ENCODE results near the gene MUSTN1. TPM values are rescaled to one million over a fixed set of nuclear protein-coding genes. Genes with fewer than 3 reads are reported as not detected.

Gene MUSTN1
- total RNA-seq, 1 experiment from 2014 or later = not detected

DNA sequence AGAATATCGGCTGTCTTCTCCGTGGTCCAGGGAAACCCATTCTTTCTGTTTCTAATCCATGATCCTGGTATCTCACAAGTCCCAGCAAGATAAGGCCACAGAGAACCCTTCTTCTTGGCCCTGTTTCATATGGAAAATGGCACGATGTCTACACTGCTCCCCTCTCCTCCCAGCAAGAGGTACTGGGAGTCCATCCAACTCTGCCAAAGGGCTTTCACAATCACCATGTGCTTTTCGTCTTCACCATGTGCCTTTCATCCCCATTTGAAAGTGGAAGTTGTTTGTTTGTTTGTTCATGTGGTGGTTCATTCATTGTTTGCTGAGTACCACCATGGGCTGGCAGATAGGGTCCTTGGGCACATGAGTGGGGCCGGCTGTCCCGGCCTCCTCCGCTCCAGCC, 34.7 kb downstream of the MUSTN1 start:
- H3K4me2 ChIP-seq (ENCODE audit: low read depth, low read length, poor library complexity, severe bottlenecking) = no peak overlapping the region
- H3K9ac ChIP-seq (ENCODE audit: low read length) = no peak overlapping the region
- no peak overlapping the region for H2AFZ ChIP-seq (ENCODE audit: low read length)
- no peaks in the 10 kb centered on the region for H3K4me1 ChIP-seq (ENCODE audit: low read length)
- no peaks in the 10 kb centered on the region for H3K36me3 ChIP-seq (ENCODE audit: insufficient read depth, low read length)
- H3K79me2 ChIP-seq (ENCODE audit: low read length) = no peaks in the 10 kb centered on the region
- no peaks in the 10 kb centered on the region for H3K9me2 ChIP-seq (replicated peaks; ENCODE audit: insufficient read depth, low read length)
- H4K20me1 ChIP-seq (ENCODE audit: insufficient read depth, low read depth, low read length) = no peaks in the 10 kb centered on the region
- no peak overlapping the region for H3K27ac ChIP-seq (ENCODE audit: low read length)
- no peak for DNase-seq
- H3K4me3 ChIP-seq (ENCODE audit: low read length) = no peak overlapping the region
- no peaks in the 10 kb centered on the region for H3K27me3 ChIP-seq (ENCODE audit: low read length)
- H3K9me3 ChIP-seq (ENCODE audit: low read length) = no peaks in the 10 kb centered on the region

DNA sequence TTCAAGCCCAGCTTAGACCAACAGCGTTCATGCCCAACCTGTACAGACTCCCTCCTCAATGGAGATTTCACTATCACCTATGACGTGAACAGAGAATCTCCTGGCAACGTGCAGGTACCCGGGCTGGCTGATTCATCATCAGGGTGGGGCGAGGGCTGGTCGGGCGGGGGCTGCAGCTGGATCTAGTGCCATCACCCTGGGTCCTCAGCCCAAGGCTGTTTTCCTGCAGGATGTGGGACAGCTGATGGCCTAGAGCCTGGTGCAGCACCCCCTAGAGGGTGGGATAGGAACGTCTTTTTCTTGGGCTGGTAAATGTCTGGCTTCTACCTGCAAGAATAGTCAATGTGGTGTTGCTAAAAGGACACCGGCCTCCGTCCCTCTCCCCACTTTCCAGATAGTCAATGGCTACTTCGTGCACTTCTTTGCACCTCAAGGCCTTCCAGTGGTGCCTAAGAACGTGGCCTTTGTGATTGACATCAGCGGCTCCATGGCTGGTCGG, 35.8 kb downstream of the MUSTN1 start:
- no peak overlapping the region for H3K4me2 ChIP-seq (ENCODE audit: low read depth, low read length, poor library complexity, severe bottlenecking)
- no peaks in the 10 kb centered on the region for H4K20me1 ChIP-seq (ENCODE audit: insufficient read depth, low read depth, low read length)
- no peak overlapping the region for H3K27ac ChIP-seq (ENCODE audit: low read length)
- no peak overlapping the region for H3K9ac ChIP-seq (ENCODE audit: low read length)
- H3K36me3 ChIP-seq (ENCODE audit: insufficient read depth, low read length) = no peaks in the 10 kb centered on the region
- no peaks in the 10 kb centered on the region for H3K4me1 ChIP-seq (ENCODE audit: low read length)
- DNase-seq = peak; percentile 66
- no peaks in the 10 kb centered on the region for H3K9me3 ChIP-seq (ENCODE audit: low read length)
- H3K4me3 ChIP-seq (ENCODE audit: low read length) = no peak overlapping the region
- no peaks in the 10 kb centered on the region for H3K79me2 ChIP-seq (ENCODE audit: low read length)
- H3K9me2 ChIP-seq (replicated peaks; ENCODE audit: insufficient read depth, low read length) = no peaks in the 10 kb centered on the region
- no peaks in the 10 kb centered on the region for H3K27me3 ChIP-seq (ENCODE audit: low read length)
- no peak overlapping the region for H2AFZ ChIP-seq (ENCODE audit: low read length)

DNA sequence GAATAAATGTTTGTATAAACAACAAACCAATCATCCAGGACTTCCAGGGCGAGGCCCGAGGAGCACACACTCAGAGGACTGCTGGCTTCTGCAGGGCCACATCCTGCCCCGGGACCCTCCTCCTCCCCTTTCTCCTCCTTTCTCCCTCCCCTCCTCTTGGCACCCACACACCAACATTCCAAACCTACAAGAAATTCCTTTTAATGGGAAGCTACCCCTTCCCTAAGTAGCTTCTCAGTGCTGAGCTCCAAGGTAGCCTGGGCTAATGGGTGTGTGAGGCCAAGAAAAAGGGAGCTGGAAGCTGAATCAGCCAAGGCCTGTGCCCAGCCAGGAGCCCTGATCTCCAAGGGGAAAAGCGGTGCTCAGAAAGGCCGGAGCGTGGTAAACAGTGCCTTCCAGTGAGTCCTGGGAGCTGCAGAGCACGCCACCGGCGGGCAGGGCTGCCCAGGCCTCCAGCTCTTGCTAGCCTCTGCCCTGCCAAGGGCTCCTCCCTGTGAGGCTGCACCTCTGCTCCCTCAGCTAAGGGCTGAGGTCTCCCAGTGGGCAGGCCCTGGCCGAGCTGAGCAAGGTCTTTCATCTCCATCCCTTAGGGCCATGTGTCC, 36.3 kb downstream of the MUSTN1 start:
- Histone ChIP-seq H3K9me2 (replicated peaks; ENCODE audit: insufficient read depth, low read length) (no peaks in the 10 kb centered on the region), H3K4me2 (ENCODE audit: low read depth, low read length, poor library complexity, severe bottlenecking) (no peak overlapping the region), H3K36me3 (ENCODE audit: insufficient read depth, low read length) (no peaks in the 10 kb centered on the region), H3K9me3 (ENCODE audit: low read length) (no peaks in the 10 kb centered on the region), H3K4me1 (ENCODE audit: low read length) (no peaks in the 10 kb centered on the region), H3K79me2 (ENCODE audit: low read length) (no peaks in the 10 kb centered on the region), H2AFZ (ENCODE audit: low read length) (no peak overlapping the region), H4K20me1 (ENCODE audit: insufficient read depth, low read depth, low read length) (no peaks in the 10 kb centered on the region), H3K27ac (ENCODE audit: low read length) (no peak overlapping the region), H3K9ac (ENCODE audit: low read length) (no peak overlapping the region), H3K4me3 (ENCODE audit: low read length) (no peak overlapping the region), H3K27me3 (ENCODE audit: low read length) (no peaks in the 10 kb centered on the region)
- DNase-seq = no peak

DNA sequence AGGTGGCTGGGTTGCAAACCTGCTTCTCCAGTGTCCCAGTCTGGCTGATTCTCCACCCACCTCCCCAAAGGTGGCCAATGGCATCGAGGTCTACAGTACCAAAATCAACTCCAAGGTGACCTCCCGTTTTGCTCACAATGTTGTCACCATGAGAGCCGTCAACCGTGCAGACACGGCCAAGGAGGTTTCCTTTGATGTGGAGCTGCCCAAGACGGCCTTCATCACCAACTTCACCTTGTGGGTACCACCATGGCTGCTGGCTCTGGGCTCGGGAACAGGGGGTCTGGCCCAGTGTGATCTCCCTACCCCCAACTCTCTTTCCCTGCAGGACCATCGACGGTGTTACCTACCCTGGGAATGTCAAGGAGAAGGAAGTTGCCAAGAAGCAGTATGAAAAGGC, 38.4 kb downstream of the MUSTN1 start:
- Histone ChIP-seq H4K20me1 (ENCODE audit: insufficient read depth, low read depth, low read length) (no peaks in the 10 kb centered on the region), H2AFZ (ENCODE audit: low read length) (no peak overlapping the region), H3K9me2 (replicated peaks; ENCODE audit: insufficient read depth, low read length) (no peaks in the 10 kb centered on the region), H3K4me2 (ENCODE audit: low read depth, low read length, poor library complexity, severe bottlenecking) (no peak overlapping the region), H3K36me3 (ENCODE audit: insufficient read depth, low read length) (no peaks in the 10 kb centered on the region), H3K9ac (ENCODE audit: low read length) (no peak overlapping the region), H3K27ac (ENCODE audit: low read length) (no peak overlapping the region), H3K4me3 (ENCODE audit: low read length) (no peak overlapping the region), H3K79me2 (ENCODE audit: low read length) (no peaks in the 10 kb centered on the region), H3K27me3 (ENCODE audit: low read length) (no peaks in the 10 kb centered on the region), H3K4me1 (ENCODE audit: low read length) (no peaks in the 10 kb centered on the region), H3K9me3 (ENCODE audit: low read length) (no peaks in the 10 kb centered on the region)
- DNase-seq = no peak

DNA sequence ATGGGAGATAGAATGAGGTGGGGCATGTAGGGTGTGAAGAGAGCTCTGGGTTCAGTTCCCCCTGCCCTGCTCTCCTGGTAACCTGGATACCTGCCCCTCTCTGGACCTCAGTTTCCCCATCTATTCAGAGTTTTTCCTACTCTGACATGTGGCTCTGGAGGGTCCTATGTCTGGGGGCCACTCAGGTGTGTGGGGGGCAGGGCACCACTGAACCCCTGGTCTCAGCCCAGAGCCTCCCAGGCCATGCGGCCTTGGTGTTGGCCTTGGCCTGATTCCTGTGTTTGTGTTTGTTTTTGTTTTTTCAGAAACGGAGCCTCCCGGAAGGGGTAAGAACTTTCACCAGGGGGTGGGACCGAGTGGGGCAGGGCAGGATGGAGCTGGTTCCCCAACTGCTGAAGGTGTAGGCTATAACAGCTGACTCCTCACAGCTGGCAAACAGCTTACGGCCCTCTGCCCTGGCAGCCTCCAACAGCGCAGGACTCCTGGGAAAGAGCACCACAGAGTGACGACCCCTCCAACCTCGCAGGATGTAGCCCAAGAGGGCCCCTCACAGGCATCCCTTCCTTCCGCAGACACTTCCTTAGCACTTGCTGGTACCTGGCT, 39.4 kb downstream of the MUSTN1 start:
- Histone ChIP-seq H3K9me3 (ENCODE audit: low read length) (no peaks in the 10 kb centered on the region), H3K27ac (ENCODE audit: low read length) (no peak overlapping the region), H3K79me2 (ENCODE audit: low read length) (no peaks in the 10 kb centered on the region), H3K9me2 (replicated peaks; ENCODE audit: insufficient read depth, low read length) (no peaks in the 10 kb centered on the region), H3K9ac (ENCODE audit: low read length) (no peak overlapping the region), H4K20me1 (ENCODE audit: insufficient read depth, low read depth, low read length) (no peaks in the 10 kb centered on the region), H3K36me3 (ENCODE audit: insufficient read depth, low read length) (no peaks in the 10 kb centered on the region), H3K4me2 (ENCODE audit: low read depth, low read length, poor library complexity, severe bottlenecking) (no peak overlapping the region), H3K4me3 (ENCODE audit: low read length) (no peak overlapping the region), H2AFZ (ENCODE audit: low read length) (no peak overlapping the region), H3K4me1 (ENCODE audit: low read length) (no peaks in the 10 kb centered on the region), H3K27me3 (ENCODE audit: low read length) (no peaks in the 10 kb centered on the region)
- no peak for DNase-seq

DNA sequence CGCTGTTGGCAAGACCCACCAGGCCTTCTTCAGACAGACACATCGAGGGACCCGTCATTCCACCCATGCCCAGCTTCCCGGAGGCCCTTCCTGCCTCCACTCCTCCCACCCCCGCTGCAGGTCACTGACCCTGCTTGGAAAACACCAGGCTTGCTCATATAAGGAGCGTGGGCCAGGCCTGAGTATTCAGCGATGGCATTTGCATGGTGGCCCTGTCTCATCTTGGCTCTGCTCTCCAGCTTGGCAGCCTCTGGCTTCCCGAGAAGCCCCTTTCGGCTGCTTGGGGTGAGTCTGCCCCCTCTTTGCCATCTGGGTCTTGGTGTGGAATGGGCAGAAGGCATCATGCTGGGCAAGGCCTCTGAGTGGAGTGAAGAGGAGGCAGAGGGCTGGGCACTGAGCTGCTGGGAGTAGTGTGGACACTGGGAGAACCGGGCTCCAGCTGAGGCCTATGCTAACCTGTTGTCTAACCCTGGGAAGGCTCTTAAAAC, 40.2 kb downstream of the MUSTN1 start, which contains the start of gene ITIH3:
Gene ITIH3, plus strand, starts transcription at position 185 of the 488 bp plus-strand sequence. Its CDS starts 8 bp downstream, at position 193.
- Histone ChIP-seq H3K4me2 (ENCODE audit: low read depth, low read length, poor library complexity, severe bottlenecking) (no peak within 1 kb of the TSS), H3K27me3 (ENCODE audit: low read length) (no peaks in the 10 kb centered on the region), H4K20me1 (ENCODE audit: insufficient read depth, low read depth, low read length) (no peaks in the 10 kb centered on the region), H3K9me2 (replicated peaks; ENCODE audit: insufficient read depth, low read length) (no peaks in the 10 kb centered on the region), H3K27ac (ENCODE audit: low read length) (no peak within 1 kb of the TSS), H3K9ac (ENCODE audit: low read length) (no peak within 1 kb of the TSS), H3K4me3 (ENCODE audit: low read length) (no peak within 1 kb of the TSS), H2AFZ (ENCODE audit: low read length) (no peak within 1 kb of the TSS), H3K4me1 (ENCODE audit: low read length) (no peaks in the 10 kb centered on the region), H3K36me3 (ENCODE audit: insufficient read depth, low read length) (no peaks in the 10 kb centered on the region), H3K9me3 (ENCODE audit: low read length) (no peaks in the 10 kb centered on the region), H3K79me2 (ENCODE audit: low read length) (no peaks in the 10 kb centered on the region)
- no peak for DNase-seq

DNA sequence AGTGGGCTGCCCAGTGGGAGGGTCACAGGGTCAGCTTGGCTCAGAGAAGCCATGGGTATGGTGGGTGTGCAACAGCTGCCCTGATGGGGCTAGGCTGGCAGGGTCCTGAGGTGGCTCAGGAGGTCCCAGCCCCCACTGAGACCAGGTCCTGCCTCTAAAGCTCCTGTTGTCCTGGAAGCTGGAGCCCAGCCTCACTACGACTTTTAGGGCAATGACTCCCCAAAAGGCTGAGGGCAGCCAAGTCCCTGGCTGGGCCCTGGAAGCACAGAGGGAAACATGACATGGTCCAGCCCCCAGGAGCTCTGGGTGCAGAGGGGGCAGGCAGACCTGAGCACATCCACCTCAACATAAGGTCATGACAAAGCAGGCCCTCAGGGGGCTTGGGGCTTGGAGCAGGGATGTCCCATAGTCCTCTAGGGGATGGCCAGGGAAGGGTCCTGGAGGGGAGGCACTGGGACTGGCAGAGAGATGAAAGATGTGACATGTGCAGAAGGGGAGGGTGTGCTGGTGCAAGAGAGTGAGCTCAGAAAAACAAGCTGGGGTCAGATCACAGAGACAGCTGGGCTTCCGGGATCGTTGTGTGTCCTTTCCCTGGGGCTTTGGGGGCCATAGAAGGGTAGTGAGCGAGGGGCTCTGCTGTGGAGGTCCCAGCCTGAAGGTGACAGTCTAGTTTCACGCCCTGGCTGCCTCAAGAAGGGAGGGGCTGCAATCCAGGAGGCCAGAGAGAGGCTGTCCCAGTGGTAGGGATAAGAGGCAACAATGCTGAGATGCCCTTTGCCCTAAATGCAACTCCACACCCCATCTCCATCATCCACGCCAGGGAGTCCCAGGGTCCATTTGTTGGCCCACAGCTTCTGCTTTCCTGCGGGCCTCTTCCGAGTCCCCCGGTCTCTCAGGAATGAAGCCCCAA, 40.9 kb downstream of the MUSTN1 start:
- Histone ChIP-seq H3K4me1 (ENCODE audit: low read length) (no peaks in the 10 kb centered on the region), H3K27me3 (ENCODE audit: low read length) (no peaks in the 10 kb centered on the region), H3K36me3 (ENCODE audit: insufficient read depth, low read length) (no peaks in the 10 kb centered on the region), H3K79me2 (ENCODE audit: low read length) (no peaks in the 10 kb centered on the region), H2AFZ (ENCODE audit: low read length) (no peak overlapping the region), H3K27ac (ENCODE audit: low read length) (no peak overlapping the region), H3K9ac (ENCODE audit: low read length) (no peak overlapping the region), H3K9me2 (replicated peaks; ENCODE audit: insufficient read depth, low read length) (no peaks in the 10 kb centered on the region), H3K9me3 (ENCODE audit: low read length) (no peaks in the 10 kb centered on the region), H3K4me2 (ENCODE audit: low read depth, low read length, poor library complexity, severe bottlenecking) (no peak overlapping the region), H4K20me1 (ENCODE audit: insufficient read depth, low read depth, low read length) (no peaks in the 10 kb centered on the region), H3K4me3 (ENCODE audit: low read length) (no peak overlapping the region)
- no peak for DNase-seq
